HG03039 (cell line): ENCODE results near the gene NUDT22.

Source experiments
- ATAC-seq: cut with Tn5 transposase; IDR thresholded peaks from one replicate; pipeline ENCODE4 v1.9.1; 2021; ENCODE audit warnings: mild to moderate bottlenecking, moderate library complexity; ENCODE audit not compliant: unreplicated experiment

Gene NUDT22

DNA sequence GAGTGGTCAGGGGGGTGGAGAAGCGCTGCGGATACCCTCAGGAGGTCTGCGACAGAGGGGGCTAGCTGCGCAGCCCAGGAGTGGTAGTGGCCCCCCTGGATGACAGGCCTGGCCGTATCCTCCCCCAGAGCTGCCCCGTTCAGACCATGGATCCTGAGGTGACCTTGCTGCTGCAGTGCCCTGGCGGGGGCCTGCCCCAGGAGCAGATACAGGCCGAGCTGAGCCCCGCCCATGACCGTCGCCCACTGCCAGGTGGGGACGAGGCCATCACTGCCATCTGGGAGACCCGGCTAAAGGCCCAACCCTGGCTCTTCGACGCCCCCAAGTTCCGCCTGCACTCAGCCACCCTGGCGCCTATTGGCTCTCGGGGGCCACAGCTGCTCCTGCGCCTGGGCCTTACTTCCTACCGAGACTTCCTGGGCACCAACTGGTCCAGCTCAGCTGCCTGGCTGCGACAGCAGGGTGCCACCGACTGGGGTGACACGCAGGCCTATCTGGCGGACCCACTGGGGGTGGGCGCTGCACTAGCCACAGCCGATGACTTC lies 505 bp downstream of the NUDT22 start:
- ATAC-seq: no peak

DNA sequence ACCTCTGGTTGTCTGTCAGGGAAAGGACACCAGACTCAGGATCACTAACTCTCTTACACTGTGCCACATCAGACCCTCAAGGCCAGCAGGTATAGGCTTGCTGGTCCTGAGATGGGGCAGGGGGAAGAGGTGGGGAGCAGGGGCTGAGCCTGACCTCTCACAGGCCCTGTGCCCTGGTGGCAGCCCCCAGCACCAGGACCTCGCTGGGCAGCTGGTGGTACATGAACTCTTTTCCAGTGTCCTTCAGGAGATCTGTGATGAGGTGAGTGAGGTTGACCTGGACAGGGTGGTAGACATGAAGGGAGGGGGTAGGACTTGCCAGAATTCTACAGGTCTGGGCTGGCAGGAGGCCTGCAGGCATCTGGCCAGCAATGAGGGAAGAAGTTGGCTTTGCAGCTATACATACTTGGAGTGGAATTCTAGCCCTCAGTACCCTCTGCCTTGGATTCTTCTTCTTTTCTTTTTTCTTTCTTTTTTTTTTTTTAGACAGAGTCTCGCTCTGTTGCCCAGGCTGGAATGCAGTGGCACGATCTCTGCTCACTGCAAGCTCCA lies 1.4 kb downstream of the NUDT22 start:
- ATAC-seq: no peak

DNA sequence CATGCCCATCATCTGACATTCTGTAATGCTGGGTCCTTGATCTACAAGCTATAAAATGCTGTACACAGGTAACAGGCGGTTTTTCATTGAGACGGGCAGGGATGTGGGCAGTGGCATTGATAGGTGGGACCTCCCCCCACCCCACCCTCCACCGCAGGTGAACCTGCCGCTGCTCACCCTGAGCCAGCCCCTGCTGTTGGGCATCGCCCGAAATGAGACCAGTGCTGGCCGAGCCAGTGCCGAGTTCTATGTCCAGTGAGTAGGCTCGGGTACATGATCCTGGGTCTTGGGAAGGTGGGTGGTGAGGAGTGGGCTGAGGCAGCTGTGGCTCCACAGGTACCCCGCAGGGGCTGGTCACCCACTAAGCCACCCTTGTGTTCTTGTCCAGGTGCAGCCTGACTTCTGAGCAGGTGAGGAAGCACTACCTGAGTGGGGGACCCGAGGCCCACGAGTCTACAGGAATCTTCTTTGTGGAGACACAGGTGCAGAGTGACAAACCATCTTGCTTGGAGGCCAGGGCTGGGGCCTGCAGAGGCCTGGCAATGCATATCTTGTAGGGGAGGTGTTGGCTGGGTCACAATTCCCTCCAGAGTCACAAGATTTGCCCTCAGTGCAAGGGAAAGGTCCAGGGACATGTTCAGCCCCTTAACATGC lies 3.1 kb downstream of the NUDT22 start:
- no peak for ATAC-seq

DNA sequence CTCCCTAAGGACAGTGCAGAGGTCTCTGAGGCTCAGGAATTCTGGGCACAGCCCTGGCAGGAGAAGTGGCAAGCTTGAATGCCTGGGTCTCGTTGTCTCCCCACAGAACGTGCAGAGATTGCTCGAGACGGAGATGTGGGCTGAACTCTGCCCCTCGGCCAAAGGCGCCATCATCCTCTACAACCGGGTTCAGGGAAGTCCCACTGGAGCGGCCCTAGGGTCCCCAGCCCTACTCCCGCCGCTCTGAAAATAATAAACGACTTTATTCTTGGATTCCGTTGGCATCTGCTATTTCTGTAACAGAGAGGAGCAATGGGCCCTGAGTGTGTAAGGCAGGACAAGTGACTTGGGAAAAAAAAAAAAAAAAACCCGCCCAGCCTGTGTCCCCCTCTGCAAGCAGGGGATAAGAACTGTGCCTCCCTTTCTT lies 3.7 kb downstream of the NUDT22 start:
- no peak for ATAC-seq

DNA sequence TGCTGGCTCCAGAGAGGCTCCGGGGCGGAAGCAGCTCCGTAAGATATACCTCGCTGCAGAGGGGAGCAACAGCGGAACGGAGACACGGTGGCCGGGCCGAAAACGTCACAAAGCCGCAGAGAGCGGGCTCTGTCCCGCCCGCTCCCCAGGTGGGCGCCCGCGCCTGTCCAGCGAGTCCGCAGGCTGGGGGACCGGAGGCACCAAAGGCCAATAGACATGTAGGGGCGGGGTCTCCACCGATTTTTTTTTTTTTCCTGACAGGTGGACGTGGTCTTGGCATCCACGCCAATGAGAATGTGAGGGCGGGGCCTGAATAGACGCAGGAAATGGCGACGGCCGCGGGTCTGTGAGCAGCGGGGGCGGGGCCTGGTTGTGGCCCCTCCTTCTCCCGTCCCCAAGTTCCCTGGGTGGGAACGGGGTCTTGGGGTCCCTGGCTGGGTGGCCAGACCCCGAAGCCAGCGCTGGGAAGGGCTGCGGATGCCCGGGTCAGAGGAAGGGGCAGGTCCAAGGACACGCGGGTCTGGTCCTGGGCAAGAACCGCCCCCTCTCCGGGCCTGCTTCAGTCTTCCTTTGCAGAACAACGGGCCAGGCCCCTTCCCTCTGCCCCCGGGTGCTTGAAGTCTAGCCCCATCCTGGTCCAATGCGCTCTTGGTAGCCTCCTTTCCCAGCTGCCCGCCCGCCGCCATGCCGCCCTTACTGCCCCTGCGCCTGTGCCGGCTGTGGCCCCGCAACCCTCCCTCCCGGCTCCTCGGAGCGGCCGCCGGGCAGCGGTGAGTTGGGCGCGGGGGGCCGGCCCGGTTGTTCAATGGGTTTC lies 4.3 kb downstream of the NUDT22 start, which contains the start of gene DNAJC4:
TSS of gene DNAJC4 (plus strand) at position 378 of the 814 bp plus-strand sequence. CDS start at position 685, 307 bp downstream.
- ATAC-seq: peak; percentile 42

DNA sequence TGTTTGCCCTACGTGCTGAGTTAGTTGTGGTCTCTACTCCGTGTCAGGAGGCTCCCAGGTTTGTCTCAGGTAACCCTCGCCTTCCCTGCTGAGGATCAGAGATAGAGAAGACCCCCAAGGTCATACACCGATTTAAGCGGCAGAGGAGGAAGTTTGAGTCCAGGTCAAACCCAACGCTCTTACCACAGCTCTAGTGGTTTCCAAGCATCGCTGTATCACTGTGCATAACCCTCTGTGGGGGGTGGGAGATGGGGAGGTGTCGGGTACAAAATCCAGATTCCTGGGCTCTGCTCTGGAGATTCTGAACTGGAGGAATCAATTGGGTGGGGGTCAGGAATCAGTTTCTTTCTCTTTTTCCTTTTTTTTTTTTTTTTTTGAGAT lies 4.9 kb downstream of the NUDT22 start:
- no peak for ATAC-seq

DNA sequence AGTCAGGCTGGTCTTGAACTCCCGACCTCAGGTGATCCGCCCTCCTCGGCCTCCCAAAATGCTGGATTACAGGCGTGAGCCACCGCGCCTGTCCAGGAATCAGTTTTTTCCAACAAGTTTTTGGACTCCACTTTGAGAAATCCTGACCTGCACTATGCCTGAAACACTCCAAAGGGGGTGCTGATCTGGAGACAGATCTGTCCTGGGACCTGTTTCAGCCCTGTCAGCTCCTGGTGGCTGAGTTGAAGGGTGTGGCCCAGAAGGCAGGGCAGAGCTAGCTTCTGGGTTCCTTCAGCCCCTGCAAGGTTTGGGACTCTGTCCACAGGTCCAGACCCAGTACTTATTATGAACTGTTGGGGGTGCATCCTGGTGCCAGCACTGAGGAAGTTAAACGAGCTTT lies 5.5 kb downstream of the NUDT22 start:
- no peak for ATAC-seq

DNA sequence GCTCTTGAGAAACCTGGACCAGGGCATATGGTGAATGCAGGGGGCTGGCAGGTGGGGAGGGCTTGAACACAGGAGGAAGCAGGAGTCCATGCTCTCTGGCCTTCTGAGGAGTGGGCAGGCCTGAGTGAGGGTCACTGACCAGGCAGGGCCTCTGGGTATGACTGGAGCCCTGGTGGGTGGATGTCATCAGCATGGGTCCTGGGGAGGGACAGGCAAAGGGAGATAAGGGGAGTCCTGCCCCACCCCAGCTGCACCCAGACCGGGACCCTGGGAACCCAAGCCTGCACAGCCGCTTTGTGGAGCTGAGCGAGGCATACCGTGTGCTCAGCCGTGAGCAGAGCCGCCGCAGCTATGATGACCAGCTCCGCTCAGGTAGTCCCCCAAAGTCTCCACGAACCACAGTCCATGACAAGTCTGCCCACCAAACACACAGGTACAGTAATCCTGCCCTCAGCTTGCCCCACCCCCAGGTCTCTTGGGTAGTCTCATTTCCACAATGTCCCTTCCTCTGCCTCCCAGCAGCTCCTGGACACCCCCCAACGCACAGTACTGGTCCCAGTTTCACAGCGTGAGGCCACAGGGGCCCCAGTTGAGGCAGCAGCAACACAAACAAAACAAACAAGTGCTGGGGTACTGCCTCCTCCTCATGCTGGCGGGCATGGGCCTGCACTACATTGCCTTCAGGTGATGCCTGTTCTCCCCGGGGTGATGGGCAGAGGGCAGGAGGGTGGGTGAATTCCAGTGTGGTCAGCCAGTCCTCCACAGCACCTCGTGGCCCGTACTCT lies 6.3 kb downstream of the NUDT22 start:
- ATAC-seq: no peak

DNA sequence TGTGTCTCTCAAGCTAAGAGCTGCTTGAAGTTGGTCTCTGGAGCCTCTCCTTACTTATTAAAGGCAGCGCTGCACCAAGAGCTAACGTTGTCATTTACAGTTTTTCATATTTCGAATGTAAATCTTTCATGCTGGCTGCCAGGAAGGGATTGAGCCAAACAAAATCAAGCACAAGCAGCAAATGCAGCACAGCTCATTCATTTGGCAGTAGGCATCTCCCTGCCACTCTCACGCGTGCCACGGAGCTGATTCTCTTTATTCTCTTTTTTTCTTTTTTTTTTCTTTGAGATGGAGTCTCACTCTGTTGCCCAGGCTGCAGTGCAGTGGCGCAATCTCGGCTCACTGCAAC lies 6.9 kb downstream of the NUDT22 start:
- ATAC-seq: no peak

DNA sequence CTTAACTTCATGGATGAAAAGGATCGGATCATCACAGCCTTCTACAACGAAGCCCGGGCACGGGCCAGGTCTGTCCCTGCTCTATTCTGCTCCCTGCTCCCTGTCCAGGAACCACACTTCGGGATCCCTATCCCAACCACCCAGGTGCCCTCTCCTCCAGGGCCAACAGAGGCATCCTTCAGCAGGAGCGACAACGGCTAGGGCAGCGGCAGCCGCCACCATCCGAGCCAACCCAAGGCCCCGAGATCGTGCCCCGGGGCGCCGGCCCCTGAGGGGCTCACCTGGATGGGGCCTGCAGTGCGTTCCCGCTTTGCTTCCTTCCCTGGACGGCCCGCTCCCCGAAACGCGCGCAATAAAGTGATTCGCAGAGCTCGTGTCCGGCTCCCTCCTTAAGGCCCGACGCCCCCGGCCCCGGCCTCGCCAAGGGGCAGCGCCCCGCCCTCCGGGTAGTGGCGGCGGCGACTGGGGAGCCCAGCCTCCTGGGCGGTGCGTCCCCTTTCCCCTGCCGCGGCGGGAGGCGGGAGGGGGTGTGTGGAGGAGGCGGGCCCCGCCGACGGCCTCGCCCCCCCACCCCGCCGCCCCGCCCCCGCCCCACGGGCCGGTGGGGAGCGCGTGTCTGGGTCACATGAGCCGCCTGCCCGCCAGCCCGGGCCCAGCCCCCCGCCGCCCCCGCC lies 8.0 kb downstream of the NUDT22 start, which contains the start of gene VEGFB:
TSS of gene VEGFB (plus strand) at position 672 of the 674 bp plus-strand sequence. CDS start 250 bp downstream, outside the sequence.
- peak; percentile 31 for ATAC-seq

DNA sequence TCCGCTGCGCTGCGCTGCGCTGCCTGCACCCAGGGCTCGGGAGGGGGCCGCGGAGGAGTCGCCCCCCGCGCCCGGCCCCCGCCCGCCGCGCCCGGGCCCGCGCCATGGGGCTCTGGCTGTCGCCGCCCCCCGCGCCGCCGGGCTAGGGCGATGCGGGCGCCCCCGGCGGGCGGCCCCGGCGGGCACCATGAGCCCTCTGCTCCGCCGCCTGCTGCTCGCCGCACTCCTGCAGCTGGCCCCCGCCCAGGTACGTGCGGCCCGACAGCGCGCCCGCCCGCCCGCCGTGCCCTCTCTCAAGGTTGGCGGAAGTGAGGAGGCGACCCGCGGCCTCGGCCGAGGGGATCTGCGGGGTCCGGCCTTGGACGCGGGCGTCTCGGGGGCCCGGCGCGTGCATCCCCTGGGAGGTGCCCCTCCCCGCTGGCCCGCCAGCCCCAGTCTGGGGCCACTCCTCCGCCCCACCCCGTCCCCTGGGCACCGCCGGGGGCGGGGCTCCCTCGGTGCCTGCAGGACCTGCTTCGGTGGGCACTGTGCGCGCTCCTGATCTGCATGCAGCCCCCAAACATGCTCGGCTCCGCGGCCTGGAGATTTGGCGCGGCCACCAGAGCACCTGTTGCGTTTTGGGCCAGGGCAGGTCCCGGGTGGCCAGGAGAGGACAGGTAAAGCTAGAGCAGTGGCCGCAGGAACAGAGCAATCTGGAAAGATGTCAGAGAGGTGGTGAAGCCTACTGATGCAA lies 8.7 kb downstream of the NUDT22 start:
- ATAC-seq: peak; percentile 30

DNA sequence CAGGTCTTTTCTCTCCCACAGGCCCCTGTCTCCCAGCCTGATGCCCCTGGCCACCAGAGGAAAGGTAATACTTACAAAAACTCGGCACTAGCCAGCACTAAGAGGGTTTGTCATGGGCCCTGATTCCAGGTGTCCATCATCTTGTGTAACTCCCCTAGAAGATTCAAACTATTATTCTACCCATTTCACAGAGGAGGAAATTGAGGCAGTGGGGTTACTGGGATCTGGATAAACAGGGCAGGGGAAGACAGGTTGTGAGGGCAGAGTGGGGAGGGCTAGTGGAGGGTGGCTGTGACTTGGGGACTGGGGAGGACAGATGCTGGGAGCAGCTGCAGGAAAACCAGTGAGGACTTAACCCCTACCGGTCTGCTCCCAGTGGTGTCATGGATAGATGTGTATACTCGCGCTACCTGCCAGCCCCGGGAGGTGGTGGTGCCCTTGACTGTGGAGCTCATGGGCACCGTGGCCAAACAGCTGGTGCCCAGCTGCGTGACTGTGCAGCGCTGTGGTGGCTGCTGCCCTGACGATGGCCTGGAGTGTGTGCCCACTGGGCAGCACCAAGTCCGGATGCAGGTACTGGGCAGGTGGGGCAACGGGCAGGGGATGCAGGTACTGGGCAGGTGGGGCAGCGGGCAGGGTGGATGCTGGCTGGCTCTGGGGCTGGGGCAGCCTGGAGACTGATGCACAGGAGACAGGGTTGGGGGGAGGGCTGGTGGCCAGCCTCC lies 9.5 kb downstream of the NUDT22 start:
- no peak for ATAC-seq

DNA sequence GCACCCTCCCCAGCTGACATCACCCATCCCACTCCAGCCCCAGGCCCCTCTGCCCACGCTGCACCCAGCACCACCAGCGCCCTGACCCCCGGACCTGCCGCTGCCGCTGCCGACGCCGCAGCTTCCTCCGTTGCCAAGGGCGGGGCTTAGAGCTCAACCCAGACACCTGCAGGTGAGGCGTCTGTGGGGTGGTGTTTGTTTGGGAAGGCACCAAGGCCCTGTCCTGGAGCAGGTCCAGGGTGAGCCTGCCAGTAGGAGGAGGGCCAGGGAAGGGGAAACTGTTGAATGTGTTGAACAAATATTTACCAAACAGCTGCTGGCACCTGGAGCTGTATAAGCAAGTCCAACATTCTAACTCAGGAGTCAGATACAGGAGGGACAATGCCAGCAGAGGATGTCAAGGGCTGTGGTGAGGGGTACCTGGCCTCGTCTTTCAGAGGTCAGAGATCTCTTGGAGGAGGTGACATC lies 11.4 kb downstream of the NUDT22 start:
- no peak for ATAC-seq

DNA sequence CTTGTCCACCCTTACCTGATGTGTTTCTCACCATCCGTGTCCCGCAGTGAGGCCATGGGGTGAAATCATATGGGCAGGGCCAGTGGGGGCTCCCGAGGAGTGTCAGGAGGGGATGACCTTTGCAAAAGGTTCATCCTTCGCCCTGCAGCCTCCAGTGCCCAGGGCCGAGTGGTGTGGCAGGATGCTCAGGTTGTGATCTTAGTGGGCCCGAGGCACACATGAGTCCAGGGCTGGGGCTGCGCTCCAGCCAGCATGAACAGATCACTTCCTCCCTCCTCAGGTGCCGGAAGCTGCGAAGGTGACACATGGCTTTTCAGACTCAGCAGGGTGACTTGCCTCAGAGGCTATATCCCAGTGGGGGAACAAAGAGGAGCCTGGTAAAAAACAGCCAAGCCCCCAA lies 12.0 kb downstream of the NUDT22 start:
- no peak for ATAC-seq

DNA sequence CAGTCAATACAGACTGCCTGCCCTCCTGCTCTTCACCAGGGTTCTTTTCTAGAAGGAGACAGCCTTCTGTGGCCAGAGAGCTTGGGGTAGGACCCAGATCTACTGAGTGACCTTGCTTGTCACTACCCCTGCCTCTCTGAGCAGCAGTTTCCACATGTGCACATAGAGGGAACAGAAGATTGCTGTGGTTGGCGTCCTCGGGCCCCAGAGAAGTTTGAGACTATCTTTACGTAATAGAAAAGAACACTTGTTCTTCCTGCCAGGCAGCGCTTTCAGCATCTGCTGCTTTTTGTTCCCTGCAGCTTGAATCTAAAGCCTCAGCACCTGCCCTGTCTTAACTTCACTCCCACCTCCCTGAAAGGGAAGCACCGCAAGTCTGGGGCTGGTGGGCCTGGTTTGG lies 12.9 kb downstream of the NUDT22 start:
- ATAC-seq: no peak

DNA sequence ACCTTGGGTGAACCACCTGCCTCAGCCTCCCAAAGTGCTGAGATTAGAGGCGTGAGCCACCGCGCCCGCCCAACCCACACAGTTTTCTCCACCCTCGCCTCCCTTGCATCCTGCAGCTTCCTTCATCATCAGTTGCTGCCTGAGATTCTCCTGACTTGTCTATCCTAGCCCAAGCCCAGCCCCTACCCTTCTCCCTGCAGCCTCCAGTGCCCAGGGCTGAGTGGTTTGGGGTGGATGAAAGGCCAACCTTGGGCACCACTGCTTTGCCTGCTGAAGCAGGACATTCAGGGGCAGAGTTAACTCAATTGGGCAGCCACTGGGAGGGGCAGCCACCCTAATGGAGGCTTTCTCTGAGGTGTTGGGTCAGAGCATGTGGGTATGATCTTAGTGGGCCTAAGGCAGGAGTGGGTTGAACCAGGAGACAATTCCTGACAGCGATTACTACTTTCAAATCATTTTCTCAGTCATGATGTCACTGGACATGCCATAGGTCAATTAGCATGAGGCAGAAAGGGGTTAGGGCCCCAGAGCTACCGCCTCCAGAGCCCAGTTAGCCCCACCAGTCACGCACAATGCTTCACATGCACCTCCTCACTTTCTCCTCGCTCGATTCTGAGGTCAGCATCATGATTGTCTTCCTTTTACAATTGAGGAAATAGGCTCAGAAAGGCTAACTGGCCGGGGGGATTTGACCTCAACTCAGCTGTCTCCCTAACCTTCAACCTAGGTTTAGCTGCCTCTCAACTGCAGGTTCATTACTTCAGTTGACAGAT lies 13.8 kb downstream of the NUDT22 start:
- ATAC-seq: no peak

DNA sequence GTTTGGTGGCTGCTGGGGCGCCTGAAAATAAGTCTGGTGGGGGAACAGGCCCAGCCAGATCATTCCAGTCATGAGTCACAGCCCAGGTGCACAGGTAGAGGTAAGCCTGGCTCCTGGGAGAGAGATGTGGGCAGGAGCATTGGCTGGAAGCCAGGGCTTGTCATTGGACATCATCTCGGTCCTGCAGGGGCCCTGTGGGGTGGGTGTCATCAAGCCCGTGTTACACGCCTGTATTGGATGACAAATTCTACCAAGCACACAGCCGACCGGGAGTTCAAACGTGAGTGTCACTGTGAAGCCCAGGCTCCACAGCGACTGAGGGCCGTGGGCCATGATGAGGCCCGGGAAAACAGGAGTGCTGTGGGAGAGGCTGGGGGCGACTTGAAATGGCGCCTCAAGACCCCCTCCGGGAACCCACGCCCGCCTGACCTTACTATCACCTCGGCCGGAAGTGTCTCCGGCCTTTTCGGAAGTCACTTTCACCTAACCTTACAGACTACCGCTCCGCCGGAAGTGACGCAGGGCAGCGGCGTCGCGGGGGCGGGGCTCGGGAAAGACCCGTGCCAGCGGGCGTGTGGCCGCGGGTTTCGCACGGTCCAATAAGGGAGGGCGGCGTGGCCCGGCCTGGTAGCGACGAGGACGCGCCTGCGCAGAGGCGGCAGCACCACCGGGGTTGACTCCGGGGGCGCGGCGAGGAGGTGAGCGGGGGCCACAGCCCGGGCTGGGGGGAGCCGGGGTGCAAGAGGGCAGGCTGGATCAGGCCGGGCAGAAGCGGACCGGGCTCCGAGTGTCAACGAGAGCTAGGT lies 14.6 kb downstream of the NUDT22 start, which contains the start of gene FKBP2:
TSS of gene FKBP2 (plus strand) at position 661 of the 806 bp plus-strand sequence. CDS start 1,293 bp downstream, outside the sequence.
- ATAC-seq: peak; percentile 42
